Adrenal gland (tissue), 5 donors: ENCODE results near the gene ZNF205.

Experiments used
- CTCF ChIP-seq, 6 experiments: fragments of 450-650 bp in 4 of 6; fragments of 200-600 bp in 2 of 6; sonication (generic) in 1 of 6; IDR thresholded peaks; 1 replicate in 5 of 6; 2 replicates in 1 of 6; pipeline versions ENCODE4 v1.5.1 to v1.8.0; 2016 to 2021; ENCODE audit warnings: antibody characterized with exemption in 6 of 6, mild to moderate bottlenecking in 2 of 6, moderate library complexity in 1 of 6
- POLR2A ChIP-seq, 2 donors: fragments of 450-650 bp; IDR thresholded peaks; one replicate each; pipeline ENCODE4 v1.6.1; 2017; ENCODE audit warnings: antibody characterized with exemption in 2 of 2, mild to moderate bottlenecking in 2 of 2, moderate library complexity in 1 of 2
- donor health status: DM: no; HTN: no; CAD: no.

- TF ChIP-seq CTCF (IDR thresholded peaks at IDR 0.05) (no peak), POLR2A (IDR thresholded peaks at IDR 0.05) (no peak)
Measured at GRCh38 chr16:3143189-3143588, 30.8 kb downstream of the ZNF205 start.
